ENCODE measurements around the gene BNIP3. TPM values are rescaled to one million over a fixed set of nuclear protein-coding genes. Genes with fewer than 3 reads are reported as not detected.

BNIP3 gene
- total and polyA plus RNA-seq, 2 of the 8 experiments (the other 6 are each of a cell fraction or from before 2014, with no cell fraction given), result 25.8 to 58.9 TPM

DNA sequence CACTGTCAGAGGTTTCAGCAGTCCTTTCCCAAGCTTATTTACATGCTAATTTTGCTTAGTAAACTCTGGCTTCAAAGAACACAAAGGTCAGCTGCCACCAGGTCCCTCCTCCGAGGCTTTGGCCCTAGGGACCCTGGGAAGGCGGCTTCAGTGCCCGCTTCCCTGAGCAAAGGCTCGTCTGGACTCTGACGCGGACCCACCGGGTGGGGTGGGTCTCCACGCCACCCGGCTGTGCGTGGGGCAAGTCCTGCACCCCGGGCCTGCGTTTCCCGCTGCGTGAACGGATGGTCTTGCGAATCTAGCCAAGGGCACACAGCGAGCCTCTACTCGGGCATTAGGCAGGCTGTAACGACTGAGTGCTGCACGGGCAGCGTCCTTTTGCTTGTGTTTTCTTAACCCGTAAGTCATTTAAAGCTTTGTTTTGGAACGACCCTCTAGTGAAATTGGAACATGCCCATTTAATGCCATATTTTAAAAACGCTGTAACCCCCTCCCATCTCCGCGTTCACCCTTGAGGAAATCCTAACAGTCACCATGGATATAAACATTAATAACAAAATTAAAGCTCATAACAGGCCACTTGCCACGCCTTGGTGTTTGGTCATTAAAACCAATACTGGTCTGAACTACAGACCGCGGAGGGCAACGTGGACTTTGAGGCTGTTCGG, 828 bp downstream of the BNIP3 start (continued):
- TF ChIP-seq, protein P1, sequence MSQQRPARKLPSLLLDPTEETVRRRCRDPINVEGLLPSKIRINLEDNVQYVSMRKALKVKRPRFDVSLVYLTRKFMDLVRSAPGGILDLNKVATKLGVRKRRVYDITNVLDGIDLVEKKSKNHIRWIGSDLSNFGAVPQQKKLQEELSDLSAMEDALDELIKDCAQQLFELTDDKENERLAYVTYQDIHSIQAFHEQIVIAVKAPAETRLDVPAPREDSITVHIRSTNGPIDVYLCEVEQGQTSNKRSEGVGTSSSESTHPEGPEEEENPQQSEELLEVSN (IDR thresholded peaks at IDR 0.05), result peak; percentile 27; the same call in 1 of the 2 replicates
- no peak for TF ChIP-seq POLR2AphosphoS5 (IDR thresholded peaks at IDR 0.05; ENCODE audit: low read depth, low read length)
- no peak for TF ChIP-seq ZNF274 (IDR thresholded peaks at IDR 0.05; ENCODE audit: borderline replicate concordance, extremely low read depth, low read length)
- TF ChIP-seq, protein P2, sequence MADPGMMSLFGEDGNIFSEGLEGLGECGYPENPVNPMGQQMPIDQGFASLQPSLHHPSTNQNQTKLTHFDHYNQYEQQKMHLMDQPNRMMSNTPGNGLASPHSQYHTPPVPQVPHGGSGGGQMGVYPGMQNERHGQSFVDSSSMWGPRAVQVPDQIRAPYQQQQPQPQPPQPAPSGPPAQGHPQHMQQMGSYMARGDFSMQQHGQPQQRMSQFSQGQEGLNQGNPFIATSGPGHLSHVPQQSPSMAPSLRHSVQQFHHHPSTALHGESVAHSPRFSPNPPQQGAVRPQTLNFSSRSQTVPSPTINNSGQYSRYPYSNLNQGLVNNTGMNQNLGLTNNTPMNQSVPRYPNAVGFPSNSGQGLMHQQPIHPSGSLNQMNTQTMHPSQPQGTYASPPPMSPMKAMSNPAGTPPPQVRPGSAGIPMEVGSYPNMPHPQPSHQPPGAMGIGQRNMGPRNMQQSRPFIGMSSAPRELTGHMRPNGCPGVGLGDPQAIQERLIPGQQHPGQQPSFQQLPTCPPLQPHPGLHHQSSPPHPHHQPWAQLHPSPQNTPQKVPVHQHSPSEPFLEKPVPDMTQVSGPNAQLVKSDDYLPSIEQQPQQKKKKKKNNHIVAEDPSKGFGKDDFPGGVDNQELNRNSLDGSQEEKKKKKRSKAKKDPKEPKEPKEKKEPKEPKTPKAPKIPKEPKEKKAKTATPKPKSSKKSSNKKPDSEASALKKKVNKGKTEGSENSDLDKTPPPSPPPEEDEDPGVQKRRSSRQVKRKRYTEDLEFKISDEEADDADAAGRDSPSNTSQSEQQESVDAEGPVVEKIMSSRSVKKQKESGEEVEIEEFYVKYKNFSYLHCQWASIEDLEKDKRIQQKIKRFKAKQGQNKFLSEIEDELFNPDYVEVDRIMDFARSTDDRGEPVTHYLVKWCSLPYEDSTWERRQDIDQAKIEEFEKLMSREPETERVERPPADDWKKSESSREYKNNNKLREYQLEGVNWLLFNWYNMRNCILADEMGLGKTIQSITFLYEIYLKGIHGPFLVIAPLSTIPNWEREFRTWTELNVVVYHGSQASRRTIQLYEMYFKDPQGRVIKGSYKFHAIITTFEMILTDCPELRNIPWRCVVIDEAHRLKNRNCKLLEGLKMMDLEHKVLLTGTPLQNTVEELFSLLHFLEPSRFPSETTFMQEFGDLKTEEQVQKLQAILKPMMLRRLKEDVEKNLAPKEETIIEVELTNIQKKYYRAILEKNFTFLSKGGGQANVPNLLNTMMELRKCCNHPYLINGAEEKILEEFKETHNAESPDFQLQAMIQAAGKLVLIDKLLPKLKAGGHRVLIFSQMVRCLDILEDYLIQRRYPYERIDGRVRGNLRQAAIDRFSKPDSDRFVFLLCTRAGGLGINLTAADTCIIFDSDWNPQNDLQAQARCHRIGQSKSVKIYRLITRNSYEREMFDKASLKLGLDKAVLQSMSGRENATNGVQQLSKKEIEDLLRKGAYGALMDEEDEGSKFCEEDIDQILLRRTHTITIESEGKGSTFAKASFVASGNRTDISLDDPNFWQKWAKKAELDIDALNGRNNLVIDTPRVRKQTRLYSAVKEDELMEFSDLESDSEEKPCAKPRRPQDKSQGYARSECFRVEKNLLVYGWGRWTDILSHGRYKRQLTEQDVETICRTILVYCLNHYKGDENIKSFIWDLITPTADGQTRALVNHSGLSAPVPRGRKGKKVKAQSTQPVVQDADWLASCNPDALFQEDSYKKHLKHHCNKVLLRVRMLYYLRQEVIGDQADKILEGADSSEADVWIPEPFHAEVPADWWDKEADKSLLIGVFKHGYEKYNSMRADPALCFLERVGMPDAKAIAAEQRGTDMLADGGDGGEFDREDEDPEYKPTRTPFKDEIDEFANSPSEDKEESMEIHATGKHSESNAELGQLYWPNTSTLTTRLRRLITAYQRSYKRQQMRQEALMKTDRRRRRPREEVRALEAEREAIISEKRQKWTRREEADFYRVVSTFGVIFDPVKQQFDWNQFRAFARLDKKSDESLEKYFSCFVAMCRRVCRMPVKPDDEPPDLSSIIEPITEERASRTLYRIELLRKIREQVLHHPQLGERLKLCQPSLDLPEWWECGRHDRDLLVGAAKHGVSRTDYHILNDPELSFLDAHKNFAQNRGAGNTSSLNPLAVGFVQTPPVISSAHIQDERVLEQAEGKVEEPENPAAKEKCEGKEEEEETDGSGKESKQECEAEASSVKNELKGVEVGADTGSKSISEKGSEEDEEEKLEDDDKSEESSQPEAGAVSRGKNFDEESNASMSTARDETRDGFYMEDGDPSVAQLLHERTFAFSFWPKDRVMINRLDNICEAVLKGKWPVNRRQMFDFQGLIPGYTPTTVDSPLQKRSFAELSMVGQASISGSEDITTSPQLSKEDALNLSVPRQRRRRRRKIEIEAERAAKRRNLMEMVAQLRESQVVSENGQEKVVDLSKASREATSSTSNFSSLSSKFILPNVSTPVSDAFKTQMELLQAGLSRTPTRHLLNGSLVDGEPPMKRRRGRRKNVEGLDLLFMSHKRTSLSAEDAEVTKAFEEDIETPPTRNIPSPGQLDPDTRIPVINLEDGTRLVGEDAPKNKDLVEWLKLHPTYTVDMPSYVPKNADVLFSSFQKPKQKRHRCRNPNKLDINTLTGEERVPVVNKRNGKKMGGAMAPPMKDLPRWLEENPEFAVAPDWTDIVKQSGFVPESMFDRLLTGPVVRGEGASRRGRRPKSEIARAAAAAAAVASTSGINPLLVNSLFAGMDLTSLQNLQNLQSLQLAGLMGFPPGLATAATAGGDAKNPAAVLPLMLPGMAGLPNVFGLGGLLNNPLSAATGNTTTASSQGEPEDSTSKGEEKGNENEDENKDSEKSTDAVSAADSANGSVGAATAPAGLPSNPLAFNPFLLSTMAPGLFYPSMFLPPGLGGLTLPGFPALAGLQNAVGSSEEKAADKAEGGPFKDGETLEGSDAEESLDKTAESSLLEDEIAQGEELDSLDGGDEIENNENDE (IDR thresholded peaks at IDR 0.05; ENCODE audit: insufficient replicate concordance, low read length), result no peak
